ENCODE measurements around the gene ARMCX6. TPM values are rescaled to one million over a fixed set of nuclear protein-coding genes. Genes with fewer than 3 reads are reported as not detected.
A peak's percentile ranks its signal among the peaks of the same experiment; 100 is the strongest.

ARMCX6 gene
- total RNA-seq (48.2 and 51.6 TPM in 2 replicates), polyA plus RNA-seq (39.6 and 47.5 TPM in 2 replicates), polyA minus RNA-seq (15.9 and 22.3 TPM in 2 replicates)
- 58.0 TPM for total RNA-seq (2013)

DNA sequence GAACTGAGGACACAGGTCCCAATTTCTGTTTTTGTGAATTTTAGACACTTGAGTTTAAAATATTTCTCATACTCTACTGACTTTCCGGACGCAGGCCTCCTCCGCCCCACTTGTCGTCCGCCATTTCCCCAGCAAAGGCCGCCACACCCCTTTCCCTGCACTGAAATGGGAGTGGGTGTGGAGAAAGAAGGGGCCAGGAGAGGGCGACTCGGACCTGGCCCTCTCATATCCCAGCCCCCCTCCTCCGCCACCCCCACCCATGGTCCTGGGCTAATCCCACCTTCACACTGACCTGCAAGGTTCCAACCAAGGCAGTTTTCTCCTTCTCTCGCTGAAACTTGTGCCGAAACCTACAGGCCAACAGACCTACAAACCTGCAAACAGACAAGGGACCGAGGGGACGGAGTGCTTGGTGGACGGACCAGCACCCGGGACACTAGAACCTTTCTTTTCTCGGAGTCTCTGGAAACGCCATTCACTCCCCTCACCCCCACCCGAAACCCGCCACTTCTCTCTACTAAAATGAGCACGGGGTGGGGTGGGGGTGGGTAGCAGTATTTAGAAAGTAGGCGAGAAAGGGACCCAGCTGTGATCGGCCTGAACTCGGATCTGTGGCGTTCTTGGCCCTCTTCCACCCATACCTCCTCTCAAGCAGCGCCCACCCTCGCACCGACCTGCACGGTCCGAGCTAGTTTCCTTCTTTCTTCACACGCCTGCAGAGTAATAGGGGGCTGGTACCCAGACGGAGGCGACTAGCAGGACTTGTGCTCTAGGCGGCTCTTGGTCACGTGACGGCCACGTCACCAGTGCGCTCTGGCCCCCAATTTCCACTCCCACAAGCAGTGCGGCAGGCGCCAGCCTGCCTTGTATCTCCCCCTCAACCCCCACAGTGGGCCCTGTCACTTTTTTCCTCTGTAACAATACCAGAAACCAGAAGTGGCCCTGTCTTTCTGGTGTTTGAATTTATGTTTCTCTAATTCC is at the start of gene ARMCX6:
TSS of gene ARMCX6 (minus strand) at position 790 of the 981 bp plus-strand sequence. CDS start 1,380 bp downstream, outside the sequence.
- Histone ChIP-seq H3K27ac (ENCODE audit: low read length in 2 of 2) (peak within 1 kb of the TSS; percentile 74 to 75), H3K9ac (ENCODE audit: low read length) (peak within 1 kb of the TSS; percentile 71), H3K4me2 (replicated peaks; ENCODE audit: low read depth, low read length, poor library complexity, severe bottlenecking) (peak within 1 kb of the TSS; percentile 81), H3K79me2 (ENCODE audit: control insufficient read depth, insufficient read depth, low read length) (no peaks in the 10 kb centered on the region), H3K27me3 (replicated peaks in 1 of 4; ENCODE audit: control extremely low read depth in 1 of 4, control insufficient read depth in 3 of 4, insufficient read depth in 4 of 4, low read length in 3 of 4) (no peaks in the 10 kb centered on the region), H3K36me3 (replicated peaks in 1 of 2; ENCODE audit: control extremely low read depth in 1 of 2, control insufficient read depth in 1 of 2, extremely low read depth in 1 of 2, insufficient read depth in 2 of 2, low read length in 1 of 2) (peaks cover 0 to 3% of the 10 kb centered on the region in 2 experiments), H3K9me3 (ENCODE audit: control extremely low read depth in 1 of 3, control insufficient read depth in 2 of 3, insufficient read depth in 1 of 3, low read length in 2 of 3) (no peaks in the 10 kb centered on the region), H3K4me3 (ENCODE audit: control extremely low read depth in 1 of 5, extremely low read depth in 1 of 5, insufficient read depth in 1 of 5, low read depth in 2 of 5, low read length in 4 of 5) (peak within 1 kb of the TSS; percentile 31 to 75 (median 66)), H2AFZ (ENCODE audit: insufficient read depth, low read depth, low read length, poor library complexity, severe bottlenecking) (peak within 1 kb of the TSS; percentile 88), H4K20me1 (ENCODE audit: control insufficient read depth, insufficient read depth, low read length, poor library complexity, severe bottlenecking) (no peaks in the 10 kb centered on the region), H3K4me1 (ENCODE audit: control insufficient read depth in 2 of 2, insufficient read depth in 2 of 2, low read length in 2 of 2) (peaks cover 6 to 14% of the 10 kb centered on the region in 2 donors)
- H3K27me3 Mint-ChIP-seq, result no peaks in the 10 kb centered on the region
- peaks cover 14% of the 10 kb centered on the region for H3K4me1 Mint-ChIP-seq
- ChIA-PET POLR2A (no interaction called here), CTCF (no interaction called here)
- no peaks in the 10 kb centered on the region for H3K9me3 Mint-ChIP-seq (ENCODE audit: insufficient read depth)
- intact Hi-C loops (cut with micrococcal nuclease), result loop anchor here (5.0 kb wide), 1 partner anchor 180 kb away; no protein-coding TSS in a partner anchor
- H3K4me3 Mint-ChIP-seq, result peak within 1 kb of the TSS; percentile 97
- WGBS (ENCODE audit: insufficient coverage), result 0% methylated on average over 2 of the region's 39 CpGs
- DNase-seq (peak; percentile 87), ATAC-seq (ENCODE audit: low read depth) (peak; percentile 86)
- peak within 1 kb of the TSS; percentile 94 for H3K27ac Mint-ChIP-seq
- TF ChIP-seq, protein P1, sequence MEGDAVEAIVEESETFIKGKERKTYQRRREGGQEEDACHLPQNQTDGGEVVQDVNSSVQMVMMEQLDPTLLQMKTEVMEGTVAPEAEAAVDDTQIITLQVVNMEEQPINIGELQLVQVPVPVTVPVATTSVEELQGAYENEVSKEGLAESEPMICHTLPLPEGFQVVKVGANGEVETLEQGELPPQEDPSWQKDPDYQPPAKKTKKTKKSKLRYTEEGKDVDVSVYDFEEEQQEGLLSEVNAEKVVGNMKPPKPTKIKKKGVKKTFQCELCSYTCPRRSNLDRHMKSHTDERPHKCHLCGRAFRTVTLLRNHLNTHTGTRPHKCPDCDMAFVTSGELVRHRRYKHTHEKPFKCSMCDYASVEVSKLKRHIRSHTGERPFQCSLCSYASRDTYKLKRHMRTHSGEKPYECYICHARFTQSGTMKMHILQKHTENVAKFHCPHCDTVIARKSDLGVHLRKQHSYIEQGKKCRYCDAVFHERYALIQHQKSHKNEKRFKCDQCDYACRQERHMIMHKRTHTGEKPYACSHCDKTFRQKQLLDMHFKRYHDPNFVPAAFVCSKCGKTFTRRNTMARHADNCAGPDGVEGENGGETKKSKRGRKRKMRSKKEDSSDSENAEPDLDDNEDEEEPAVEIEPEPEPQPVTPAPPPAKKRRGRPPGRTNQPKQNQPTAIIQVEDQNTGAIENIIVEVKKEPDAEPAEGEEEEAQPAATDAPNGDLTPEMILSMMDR (IDR thresholded peaks at IDR 0.05), result no peak
- no peak for TF ChIP-seq EZH2 (IDR thresholded peaks at IDR 0.05; ENCODE audit: borderline replicate concordance, insufficient read depth, low read depth, low read length, poor library complexity, severe bottlenecking)
